ENCODE data around the gene GTF2IRD1. TPM values are rescaled to one million over a fixed set of nuclear protein-coding genes. Genes with fewer than 3 reads are reported as not detected.
A peak's percentile ranks its signal among the peaks of the same experiment; 100 is the strongest.
"Not testable (repeated sequence)": the region's sequence is repeated elsewhere in the genome, so short reads cannot be mapped to it uniquely, and the experiment has no call there.

Gene GTF2IRD1
- total and polyA plus RNA-seq, 2 donors (not counting 1 experiment from before 2014, with no cell fraction given): 7.8 to 14.7 TPM

- no peaks in the 10 kb centered on the region for H3K9me3 ChIP-seq (ENCODE audit: control insufficient read depth, insufficient read depth, low read depth, low read length)
Observed at GRCh38 chr7:74494076-74494548, 40.4 kb downstream of the GTF2IRD1 start.

GRCh38 chr7:74495112-74496086, 41.7 kb downstream of the GTF2IRD1 start:
- H3K9me3 ChIP-seq (ENCODE audit: control insufficient read depth, insufficient read depth, low read depth, low read length): no peaks in the 10 kb centered on the region
- no peaks in the 10 kb centered on the region for H3K36me3 ChIP-seq (ENCODE audit: control insufficient read depth, insufficient read depth, low read length)
- no peaks in the 10 kb centered on the region for H3K4me1 ChIP-seq (ENCODE audit: control insufficient read depth, extremely low read depth, insufficient read depth, low read length)
- no peak overlapping the region for H3K4me3 ChIP-seq (replicated peaks in 1 of 4; ENCODE audit: control extremely low read depth in 1 of 4, insufficient read depth in 1 of 4, low read depth in 3 of 4, low read length in 4 of 4)
- H4K20me1 ChIP-seq (ENCODE audit: control insufficient read depth, extremely low read depth, insufficient read depth, low read length): no peaks in the 10 kb centered on the region
- no peaks in the 10 kb centered on the region for H3K79me2 ChIP-seq (ENCODE audit: control insufficient read depth, insufficient read depth, low read length)
- no peak for DNase-seq (ENCODE audit: low read depth in 2 of 2)
- H3K4me2 ChIP-seq (ENCODE audit: extremely low read depth, insufficient read depth, low read length): no peak overlapping the region
- TF ChIP-seq CTCF (conservative IDR thresholded peaks at IDR 0.05 in 1 of 2, IDR thresholded peaks at IDR 0.05 in 1 of 2; ENCODE audit: low read depth in 1 of 2, low read length in 2 of 2) (no peak), EZH2 (IDR thresholded peaks at IDR 0.05; ENCODE audit: low read length, missing control alignments) (no peak)
- no peak overlapping the region for H3K9ac ChIP-seq (ENCODE audit: insufficient read depth, low read length)
- no peak overlapping the region for H3K27ac ChIP-seq (ENCODE audit: insufficient read depth, low read length)
- no peaks in the 10 kb centered on the region for H3K27me3 ChIP-seq (ENCODE audit: control insufficient read depth, insufficient read depth, low read length)
- no peak overlapping the region for H2AFZ ChIP-seq (ENCODE audit: low read length)

More at GRCh38 chr7:74494076-74494548, 40.4 kb downstream of the GTF2IRD1 start:
- no peaks in the 10 kb centered on the region for H3K79me2 ChIP-seq (ENCODE audit: control insufficient read depth, insufficient read depth, low read length)
- no peak overlapping the region for H2AFZ ChIP-seq (ENCODE audit: low read length)
- H3K36me3 ChIP-seq (ENCODE audit: control insufficient read depth, insufficient read depth, low read length): no peaks in the 10 kb centered on the region
- DNase-seq (ENCODE audit: low read depth in 2 of 2): peak in 1 of 2 donors; percentile 24
- no peak overlapping the region for H3K27ac ChIP-seq (ENCODE audit: insufficient read depth, low read length)
- H3K27me3 ChIP-seq (ENCODE audit: control insufficient read depth, insufficient read depth, low read length): no peaks in the 10 kb centered on the region
- no peak overlapping the region for H3K4me3 ChIP-seq (replicated peaks in 1 of 4; ENCODE audit: control extremely low read depth in 1 of 4, insufficient read depth in 1 of 4, low read depth in 3 of 4, low read length in 4 of 4)
- TF ChIP-seq EZH2 (IDR thresholded peaks at IDR 0.05; ENCODE audit: low read length, missing control alignments) (no peak), CTCF (conservative IDR thresholded peaks at IDR 0.05 in 1 of 2, IDR thresholded peaks at IDR 0.05 in 1 of 2; ENCODE audit: low read depth in 1 of 2, low read length in 2 of 2) (no peak)
- no peak overlapping the region for H3K4me2 ChIP-seq (ENCODE audit: extremely low read depth, insufficient read depth, low read length)
- no peak overlapping the region for H3K9ac ChIP-seq (ENCODE audit: insufficient read depth, low read length)
- no peaks in the 10 kb centered on the region for H4K20me1 ChIP-seq (ENCODE audit: control insufficient read depth, extremely low read depth, insufficient read depth, low read length)
- H3K4me1 ChIP-seq (ENCODE audit: control insufficient read depth, extremely low read depth, insufficient read depth, low read length): no peaks in the 10 kb centered on the region

GRCh38 chr7:74496272-74496671, 42.6 kb downstream of the GTF2IRD1 start:
- TF ChIP-seq EZH2 (IDR thresholded peaks at IDR 0.05; ENCODE audit: low read length, missing control alignments): no peak
- TF ChIP-seq CTCF (conservative IDR thresholded peaks at IDR 0.05 in 1 of 2, IDR thresholded peaks at IDR 0.05 in 1 of 2; ENCODE audit: low read depth in 1 of 2, low read length in 2 of 2): no peak
- no peak for DNase-seq (ENCODE audit: low read depth in 2 of 2)

GRCh38 chr7:74496773-74497172, 43.1 kb downstream of the GTF2IRD1 start:
- not testable (repeated sequence) for H3K36me3 ChIP-seq (ENCODE audit: control insufficient read depth, insufficient read depth, low read length); H4K20me1 ChIP-seq (ENCODE audit: control insufficient read depth, extremely low read depth, insufficient read depth, low read length); H3K79me2 ChIP-seq (ENCODE audit: control insufficient read depth, insufficient read depth, low read length); H2AFZ ChIP-seq (ENCODE audit: low read length); H3K4me3 ChIP-seq (replicated peaks in 1 of 4; ENCODE audit: control extremely low read depth in 1 of 4, insufficient read depth in 1 of 4, low read depth in 3 of 4, low read length in 4 of 4); H3K9ac ChIP-seq (ENCODE audit: insufficient read depth, low read length); H3K27me3 ChIP-seq (ENCODE audit: control insufficient read depth, insufficient read depth, low read length); H3K4me1 ChIP-seq (ENCODE audit: control insufficient read depth, extremely low read depth, insufficient read depth, low read length); H3K4me2 ChIP-seq (ENCODE audit: extremely low read depth, insufficient read depth, low read length); DNase-seq (ENCODE audit: low read depth in 2 of 2); H3K9me3 ChIP-seq (ENCODE audit: control insufficient read depth, insufficient read depth, low read depth, low read length); H3K27ac ChIP-seq (ENCODE audit: insufficient read depth, low read length)

More at GRCh38 chr7:74496272-74496671, 42.6 kb downstream of the GTF2IRD1 start:
- H3K4me2 ChIP-seq (ENCODE audit: extremely low read depth, insufficient read depth, low read length): no peak overlapping the region
- H3K9ac ChIP-seq (ENCODE audit: insufficient read depth, low read length): no peak overlapping the region
- no peaks in the 10 kb centered on the region for H4K20me1 ChIP-seq (ENCODE audit: control insufficient read depth, extremely low read depth, insufficient read depth, low read length)
- no peaks in the 10 kb centered on the region for H3K36me3 ChIP-seq (ENCODE audit: control insufficient read depth, insufficient read depth, low read length)
- H3K9me3 ChIP-seq (ENCODE audit: control insufficient read depth, insufficient read depth, low read depth, low read length): no peaks in the 10 kb centered on the region
- H3K4me3 ChIP-seq (replicated peaks in 1 of 4; ENCODE audit: control extremely low read depth in 1 of 4, insufficient read depth in 1 of 4, low read depth in 3 of 4, low read length in 4 of 4): no peak overlapping the region
- no peaks in the 10 kb centered on the region for H3K27me3 ChIP-seq (ENCODE audit: control insufficient read depth, insufficient read depth, low read length)
- no peaks in the 10 kb centered on the region for H3K4me1 ChIP-seq (ENCODE audit: control insufficient read depth, extremely low read depth, insufficient read depth, low read length)
- no peak overlapping the region for H2AFZ ChIP-seq (ENCODE audit: low read length)
- no peak overlapping the region for H3K27ac ChIP-seq (ENCODE audit: insufficient read depth, low read length)
- no peaks in the 10 kb centered on the region for H3K79me2 ChIP-seq (ENCODE audit: control insufficient read depth, insufficient read depth, low read length)
